Endothelial cell of umbilical vein (primary cell): ENCODE results near the gene FAM3D. TPM values are rescaled to one million over a fixed set of nuclear protein-coding genes. Genes with fewer than 3 reads are reported as not detected.
"Not testable (repeated sequence)": the region's sequence is repeated elsewhere in the genome, so short reads cannot be mapped to it uniquely, and the experiment has no call there.

Experiments used
- BruUV-seq: library from RNA; stranded (reverse); fragments of 400-500 nt; replicated peaks from 2 replicates; lab custom pipeline; 2021; lab: Mats Ljungman, UMichigan
- CTCF ChIA-PET: fragments of 300-600, 350-600 bp; sonication (Branson Sonifier 250); formaldehyde crosslinking; loops from one replicate; lab custom pipeline; 2021; ENCODE audit warnings: antibody characterized with exemption, inconsistent platforms; lab: Charles Lee
- POLR2A ChIA-PET: fragments of 300-600, 350-600 bp; sonication (Branson Sonifier 250); formaldehyde crosslinking; loops from one replicate; lab custom pipeline; 2021; ENCODE audit warnings: antibody characterized with exemption, inconsistent platforms; lab: Charles Lee
- DNase-seq: peaks from one replicate; pipeline ENCODE4 v3.0.0-alpha.2; 2011; ENCODE audit warnings: low read depth, low spot score
- FAIRE-seq: peaks from 2 replicates; lab custom pipeline; 2011; peaks lifted over from hg19 to GRCh38; lab: Jason Lieb, UNC
- H2AFZ ChIP-seq: 2 replicates; pipeline ENCODE4 v1.6.0; 2012; ENCODE audit warnings: low read depth, low read length, control low read depth, inconsistent platforms
- H3K27ac ChIP-seq: 2 replicates; pipeline ENCODE4 v1.5.1; 2011; ENCODE audit warnings: low read depth, mild to moderate bottlenecking, control low read depth, low read length, moderate library complexity; ENCODE audit not compliant: insufficient read depth
- H3K27me3 ChIP-seq, 2 experiments: 2 replicates each; pipeline versions ENCODE4 v1.6.0 to v1.6.1; 2011; ENCODE audit warnings: low read length in 2 of 2, mixed read lengths in 1 of 2; ENCODE audit not compliant: control insufficient read depth in 2 of 2, insufficient read depth in 2 of 2
- H3K36me3 ChIP-seq, 2 experiments: 2 replicates in 1 of 2; 3 replicates in 1 of 2; pipeline ENCODE4 v1.5.1; 2011; ENCODE audit warnings: low read length in 2 of 2, mild to moderate bottlenecking in 1 of 2, moderate library complexity in 1 of 2; ENCODE audit not compliant: control insufficient read depth in 2 of 2, insufficient read depth in 2 of 2; ENCODE audit errors: extremely low read depth in 1 of 2
- H3K4me1 ChIP-seq: 3 replicates; pipeline ENCODE4 v1.5.1; 2011; ENCODE audit warnings: mild to moderate bottlenecking, low read length; ENCODE audit not compliant: control insufficient read depth, insufficient read depth; ENCODE audit errors: extremely low read depth
- H3K4me2 ChIP-seq: 2 replicates; pipeline ENCODE4 v1.6.1; 2011; ENCODE audit warnings: low read length, control low read depth, mixed read lengths; ENCODE audit not compliant: insufficient read depth
- H3K4me3 ChIP-seq, 3 experiments: fragments of 200-600 bp in 1 of 3; sonication (generic), shearing (Covaris generic) in 1 of 3; replicated peaks in 1 of 3; 2 replicates each; pipeline ENCODE4 v1.5.1; 2011 to 2016; ENCODE audit warnings: control low read depth in 3 of 3, low read length in 3 of 3, mild to moderate bottlenecking in 2 of 3, inconsistent platforms in 1 of 3, low read depth in 1 of 3, moderate library complexity in 1 of 3; ENCODE audit not compliant: insufficient read depth in 1 of 3
- H3K79me2 ChIP-seq: 2 replicates; pipeline ENCODE4 v1.6.0; 2012; ENCODE audit warnings: low read length, inconsistent platforms; ENCODE audit not compliant: control insufficient read depth, insufficient read depth
- H3K9ac ChIP-seq: replicated peaks from 2 replicates; pipeline ENCODE3; 2011; ENCODE audit warnings: low read length, control low read depth; ENCODE audit not compliant: insufficient read depth; ENCODE audit errors: extremely low read depth
- H3K9me1 ChIP-seq: replicated peaks from 3 replicates; pipeline ENCODE4 v1.6.0; 2011; ENCODE audit warnings: mild to moderate bottlenecking, low read length; ENCODE audit not compliant: control insufficient read depth, insufficient read depth; ENCODE audit errors: extremely low read depth
- H3K9me3 ChIP-seq: replicated peaks from 2 replicates; pipeline ENCODE4 v1.5.1; 2012; ENCODE audit warnings: low read length, inconsistent platforms; ENCODE audit not compliant: control insufficient read depth, insufficient read depth
- H4K20me1 ChIP-seq: replicated peaks from 2 replicates; pipeline ENCODE3; 2011; ENCODE audit warnings: mild to moderate bottlenecking, low read length; ENCODE audit not compliant: control insufficient read depth, insufficient read depth; ENCODE audit errors: extremely low read depth
- CTCF ChIP-seq, 2 donors: IDR thresholded peaks; 1 replicate in 1 of 2; 2 replicates in 1 of 2; pipeline ENCODE4 v1.5.1; 2011; ENCODE audit warnings: low read length in 2 of 2, mild to moderate bottlenecking in 2 of 2, moderate library complexity in 2 of 2, control low read depth in 1 of 2, inconsistent platforms in 1 of 2, low read depth in 1 of 2; ENCODE audit not compliant: insufficient read depth in 1 of 2; ENCODE audit errors: extremely low read depth in 1 of 2
- EZH2 ChIP-seq: IDR thresholded peaks from 2 replicates; pipeline ENCODE4 v1.6.1; 2012; ENCODE audit warnings: borderline replicate concordance, low read depth, mild to moderate bottlenecking, moderate library complexity, low read length, inconsistent platforms; ENCODE audit not compliant: severe bottlenecking
- FOS ChIP-seq: IDR thresholded peaks from 2 replicates; pipeline ENCODE4 v1.6.1; 2011; ENCODE audit warnings: mild to moderate bottlenecking, low read length, moderate library complexity, borderline replicate concordance; ENCODE audit not compliant: insufficient read depth
- GATA2 ChIP-seq: IDR thresholded peaks from 2 replicates; pipeline ENCODE4 v1.7.0; 2011; ENCODE audit warnings: low read depth, mild to moderate bottlenecking, moderate library complexity, mixed read lengths, low read length; ENCODE audit not compliant: insufficient read length, insufficient read depth
- JUN ChIP-seq: IDR thresholded peaks from 2 replicates; pipeline ENCODE4 v1.6.1; 2011; ENCODE audit warnings: borderline replicate concordance, low read depth; ENCODE audit not compliant: insufficient read length, insufficient read depth
- MYC ChIP-seq: IDR thresholded peaks from one replicate; pipeline ENCODE4 v1.6.1; 2011; ENCODE audit warnings: mild to moderate bottlenecking, low read depth, low read length
- POLR2A ChIP-seq: IDR thresholded peaks from 2 replicates; pipeline ENCODE4 v1.6.1; 2012; ENCODE audit warnings: low read depth, mild to moderate bottlenecking, control low read depth, low read length
- POLR2AphosphoS5 ChIP-seq: IDR thresholded peaks from 2 replicates; pipeline ENCODE4 v1.6.1; 2012; ENCODE audit warnings: low read depth, mild to moderate bottlenecking, control low read depth, low read length, moderate library complexity; ENCODE audit not compliant: insufficient read depth
- dilution Hi-C: fragments of 300-500 bp; cut with MboI; formaldehyde crosslinking; loops from one replicate; pipeline ENCODE4 v1.15.0; 2019; ENCODE audit warnings: low sequenced_read_pairs; ENCODE audit not compliant: extremely low pct_ligation_motif_present
- intact Hi-C: fragments of 100-400 bp; cut with micrococcal nuclease; formaldehyde crosslinking; loops from one replicate; pipeline ENCODE4 v1.10.0; 2022
- polyA plus RNA-seq, 4 experiments: library from polyadenylated mRNA; depleted of rRNA in 3 of 4; stranded (reverse) in 3 of 4; unstranded in 1 of 4; fragments of >200 nt; gene quantifications; 2 replicates each; pipeline versions ENCODE4 v1.2.1 to v1.2.3, GENCODE V29; 2011 to 2012; ENCODE audit warnings: missing spikeins in 1 of 4
- total RNA-seq: library from RNA; stranded (reverse); gene quantifications from 2 replicates; pipeline ENCODE4 v1.2.3, GENCODE V29; 2021
- TF ChIP-seq, protein P1 (sequence below): IDR thresholded peaks from 2 replicates; pipeline ENCODE4 v1.6.1; 2011; ENCODE audit not compliant: insufficient read depth, insufficient read length

Gene FAM3D
- total and polyA plus RNA-seq, 2 donors (not counting 3 experiments of a cell fraction or from before 2014, with no cell fraction given), result 0.12 TPM; not detected in 1

GRCh38 chr3:58679446-58679845, 12.9 kb upstream of the FAM3D start:
- Histone ChIP-seq H3K9me3 (no peaks in the 10 kb centered on the region), H3K9ac (no peak overlapping the region)
- POLR2A ChIA-PET, result no interaction called here

GRCh38 chr3:58678177-58678970, 11.8 kb upstream of the FAM3D start:
- H3K27me3 ChIP-seq, H3K36me3 ChIP-seq, FAIRE-seq, H3K9me1 ChIP-seq, H3K4me2 ChIP-seq, intact Hi-C loops, H2AFZ ChIP-seq, H3K4me3 ChIP-seq, H3K27ac ChIP-seq, dilution Hi-C loops, BruUV-seq, CTCF ChIA-PET, H3K9ac ChIP-seq, H3K4me1 ChIP-seq, H3K9me3 ChIP-seq, POLR2A ChIA-PET, H4K20me1 ChIP-seq, DNase-seq, H3K79me2 ChIP-seq: not testable (repeated sequence)

More at GRCh38 chr3:58679446-58679845, 12.9 kb upstream of the FAM3D start:
- no peak overlapping the region for H2AFZ ChIP-seq
- no peaks in the 10 kb centered on the region for H4K20me1 ChIP-seq
- CTCF ChIA-PET, result no interaction called here
- TF ChIP-seq GATA2, result no peak
- no peak for TF ChIP-seq MYC
- no peak for TF ChIP-seq POLR2AphosphoS5
- no peak for TF ChIP-seq CTCF (IDR thresholded peaks at IDR 0.05; ENCODE audit: extremely low read depth in 1 of 2, insufficient read depth in 1 of 2, low read depth in 1 of 2, low read length in 2 of 2)
- TF ChIP-seq, protein P1, sequence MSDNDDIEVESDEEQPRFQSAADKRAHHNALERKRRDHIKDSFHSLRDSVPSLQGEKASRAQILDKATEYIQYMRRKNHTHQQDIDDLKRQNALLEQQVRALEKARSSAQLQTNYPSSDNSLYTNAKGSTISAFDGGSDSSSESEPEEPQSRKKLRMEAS, result no peak
- TF ChIP-seq POLR2A, result no peak
- TF ChIP-seq JUN, result no peak
- no peak for TF ChIP-seq FOS
- TF ChIP-seq EZH2, result no peak
- no peaks in the 10 kb centered on the region for H3K4me1 ChIP-seq
- H3K9me1 ChIP-seq, result no peaks in the 10 kb centered on the region
- no peaks in the 10 kb centered on the region for H3K36me3 ChIP-seq
- intact Hi-C loops, result no loop called here
- BruUV-seq, result no TSS peak
- DNase-seq (no peak), FAIRE-seq (no peak)
- H3K4me3 ChIP-seq, result no peak overlapping the region
- no peak overlapping the region for H3K4me2 ChIP-seq
- H3K27ac ChIP-seq, result no peak overlapping the region
- H3K27me3 ChIP-seq, result no peaks in the 10 kb centered on the region
- dilution Hi-C loops, result no loop called here
- no peaks in the 10 kb centered on the region for H3K79me2 ChIP-seq
